NT2/D1 (cell line): ENCODE measurements around the gene LTB4R2.

Experiments
- DNase-seq: peaks from one replicate; pipeline ENCODE4 v3.0.0-alpha.2; 2011; ENCODE audit warnings: low read depth, low spot score
- H3K27me3 ChIP-seq: 2 replicates; pipeline ENCODE4 v1.6.0; 2011; ENCODE audit warnings: mild to moderate bottlenecking; ENCODE audit not compliant: insufficient read length, insufficient read depth
- H3K36me3 ChIP-seq: 2 replicates; pipeline ENCODE4 v1.6.1; 2011; ENCODE audit warnings: mild to moderate bottlenecking, low read length, mixed read lengths; ENCODE audit not compliant: insufficient read depth, insufficient read length
- H3K4me1 ChIP-seq: 2 replicates; pipeline ENCODE4 v1.5.1; 2011; ENCODE audit not compliant: insufficient read depth, insufficient read length
- H3K4me3 ChIP-seq: 2 replicates; pipeline ENCODE4 v1.5.1; 2011; ENCODE audit warnings: low read depth; ENCODE audit not compliant: insufficient read length
- H3K9ac ChIP-seq: 2 replicates; pipeline ENCODE4 v1.6.0; 2011; ENCODE audit warnings: low read depth; ENCODE audit not compliant: insufficient read length
- H3K9me3 ChIP-seq: 2 replicates; pipeline ENCODE4 v1.5.1; 2011; ENCODE audit warnings: mild to moderate bottlenecking, low read length; ENCODE audit not compliant: insufficient read depth
- SUZ12 ChIP-seq: IDR thresholded peaks from 2 replicates; pipeline ENCODE4 v1.6.1; 2011; ENCODE audit not compliant: insufficient read length, insufficient read depth; ENCODE audit errors: extremely low read depth
- YY1 ChIP-seq: IDR thresholded peaks from 2 replicates; pipeline ENCODE4 v1.6.1; 2011; ENCODE audit not compliant: insufficient read length, insufficient read depth
- ZNF274 ChIP-seq: IDR thresholded peaks from 2 replicates; pipeline ENCODE4 v1.6.1; 2011; ENCODE audit warnings: mild to moderate bottlenecking, low read depth, low read length

LTB4R2 gene

DNA sequence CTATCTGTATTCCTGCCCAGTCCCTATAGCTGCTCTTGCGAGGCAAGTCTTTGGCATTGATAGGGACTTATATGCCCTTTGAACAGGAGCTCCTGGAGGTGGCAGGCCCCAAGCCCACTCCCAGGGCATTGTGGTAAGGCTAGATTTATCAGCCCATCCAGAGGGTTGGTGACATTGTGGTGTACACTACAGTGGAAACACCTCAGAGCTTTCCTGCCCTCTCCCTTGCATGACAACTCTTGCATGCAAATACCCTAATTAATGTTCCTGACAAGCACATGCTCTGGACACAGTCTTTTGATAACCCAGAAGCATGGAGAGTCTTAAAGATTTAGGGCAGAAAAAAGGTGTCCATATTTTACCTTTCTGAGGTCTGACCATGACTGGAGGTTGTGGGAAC, 30.7 kb downstream of the LTB4R2 start:
- Histone ChIP-seq H3K9ac (no peak overlapping the region), H3K27me3 (peaks cover 7% of the 10 kb centered on the region)
- no peak for TF ChIP-seq ZNF274

DNA sequence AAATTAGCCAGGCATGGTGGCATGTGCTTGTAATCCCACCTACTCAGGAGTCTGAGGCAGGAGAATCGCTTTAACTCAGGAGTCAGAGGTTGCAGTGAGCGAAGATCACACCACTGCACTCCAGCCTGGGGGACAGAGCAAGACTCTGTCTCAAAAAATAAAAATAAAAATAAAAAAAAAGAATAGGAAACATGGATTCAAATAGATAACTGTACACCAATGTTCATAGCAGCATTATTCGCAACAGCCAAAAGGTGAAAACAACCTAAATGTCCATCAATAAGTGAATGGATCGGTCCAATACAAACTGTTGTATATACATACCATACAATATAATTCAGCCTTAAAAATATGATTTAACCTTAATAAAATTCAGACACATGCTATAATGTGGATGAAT, 32.9 kb downstream of the LTB4R2 start:
- no peaks in the 10 kb centered on the region for H3K9me3 ChIP-seq
- no peak overlapping the region for H3K9ac ChIP-seq
- no peak for DNase-seq
- H3K27me3 ChIP-seq: no peaks in the 10 kb centered on the region
- H3K4me3 ChIP-seq: no peak overlapping the region
- H3K4me1 ChIP-seq: peaks cover 4% of the 10 kb centered on the region
- H3K36me3 ChIP-seq: no peaks in the 10 kb centered on the region
- TF ChIP-seq YY1: no peak
- no peak for TF ChIP-seq ZNF274
- no peak for TF ChIP-seq SUZ12

More for the DNA sequence above, 30.7 kb downstream of the LTB4R2 start:
- H3K36me3 ChIP-seq: no peaks in the 10 kb centered on the region
- no peaks in the 10 kb centered on the region for H3K4me1 ChIP-seq
- no peak overlapping the region for H3K4me3 ChIP-seq
- no peaks in the 10 kb centered on the region for H3K9me3 ChIP-seq
- DNase-seq: no peak

DNA sequence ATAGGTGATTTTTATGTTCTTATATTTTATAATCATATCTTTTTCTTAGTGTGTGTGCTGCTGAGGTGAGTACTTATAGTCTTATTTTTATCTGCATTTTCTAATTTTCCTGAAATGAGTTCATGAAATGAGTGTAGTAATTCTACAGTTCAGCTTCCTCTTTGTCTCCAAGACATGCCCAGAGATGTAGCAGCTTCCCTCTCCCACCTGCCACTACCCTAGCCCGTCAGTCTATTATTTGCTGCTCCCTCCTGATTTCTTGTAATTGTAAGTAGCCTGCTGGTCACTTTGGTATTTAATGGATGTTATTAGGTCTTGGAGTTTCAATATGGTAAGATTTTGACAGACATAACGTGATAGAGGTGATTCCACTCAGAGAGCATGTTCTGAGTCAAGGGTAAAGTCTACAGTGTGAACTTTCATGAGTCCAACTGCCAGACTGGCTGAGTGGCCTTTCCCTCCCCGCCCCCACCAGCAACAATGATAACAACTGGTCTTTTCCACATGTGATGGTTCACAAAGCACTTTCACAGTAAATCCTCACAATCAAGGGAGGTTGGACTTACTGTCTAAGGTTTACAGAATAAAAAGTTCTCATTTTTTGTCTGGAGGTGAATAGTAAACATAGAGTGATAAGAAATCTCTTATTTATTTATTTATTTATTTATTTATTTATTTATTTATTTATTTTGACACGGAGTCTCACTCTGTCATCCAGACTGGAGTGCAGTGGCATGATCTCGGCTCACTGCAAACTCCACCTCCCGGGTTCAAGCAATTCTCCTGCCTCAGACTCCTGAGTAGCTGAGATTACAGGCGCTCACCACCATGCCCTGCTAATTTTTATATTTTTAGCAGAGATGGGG, 34.1 kb downstream of the LTB4R2 start:
- Histone ChIP-seq H3K4me3 (no peak overlapping the region), H3K36me3 (no peaks in the 10 kb centered on the region), H3K9ac (no peak overlapping the region), H3K4me1 (peaks cover 4% of the 10 kb centered on the region), H3K9me3 (no peaks in the 10 kb centered on the region), H3K27me3 (no peaks in the 10 kb centered on the region)
- DNase-seq: no peak
- TF ChIP-seq SUZ12: no peak
- TF ChIP-seq YY1: no peak
- TF ChIP-seq ZNF274: no peak

DNA sequence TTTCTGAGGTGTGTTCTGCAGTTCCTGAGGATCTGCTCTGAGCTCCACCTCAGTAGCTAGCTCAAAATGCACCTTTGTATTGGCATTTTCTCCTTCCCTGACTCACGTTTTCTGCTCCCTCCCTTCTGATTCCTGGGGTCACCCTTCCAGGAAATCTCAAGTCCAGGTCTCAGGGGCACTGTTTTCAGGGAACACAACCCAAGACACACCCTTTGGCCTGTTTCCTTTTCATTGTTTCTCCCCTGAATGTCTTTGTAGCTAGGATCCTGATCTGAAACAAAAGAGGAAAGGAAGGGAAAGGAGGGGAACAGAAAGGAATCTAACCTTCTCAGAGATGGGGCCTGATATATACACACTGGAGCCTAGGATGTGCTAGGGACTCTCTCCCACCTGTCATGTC, 37.2 kb downstream of the LTB4R2 start:
- Histone ChIP-seq H3K4me3 (no peak overlapping the region), H3K4me1 (peaks cover 7% of the 10 kb centered on the region), H3K9me3 (no peaks in the 10 kb centered on the region), H3K27me3 (no peaks in the 10 kb centered on the region), H3K36me3 (no peaks in the 10 kb centered on the region), H3K9ac (no peak overlapping the region)
- TF ChIP-seq ZNF274: no peak
- TF ChIP-seq SUZ12: no peak
- no peak for TF ChIP-seq YY1
- no peak for DNase-seq

DNA sequence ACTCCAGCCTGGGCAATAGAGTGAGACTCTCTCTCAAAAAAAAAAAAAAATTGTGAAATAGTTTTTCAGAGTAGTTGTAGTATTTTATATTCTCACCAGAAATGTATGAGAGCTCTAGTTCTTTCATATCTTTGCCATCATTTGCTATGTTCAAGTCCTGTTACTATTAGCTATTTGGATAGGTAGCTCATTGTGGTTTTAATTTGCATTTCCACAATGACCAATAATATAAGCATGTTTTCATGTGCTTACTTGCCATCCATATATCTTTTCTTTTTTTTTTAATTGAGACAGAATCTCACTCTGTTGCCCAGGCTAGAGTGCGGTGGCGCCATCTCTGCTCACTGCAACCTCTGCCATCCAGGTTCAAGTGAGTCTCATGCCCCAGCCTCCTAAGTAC, 38.2 kb downstream of the LTB4R2 start:
- H3K4me1 ChIP-seq: peaks cover 7% of the 10 kb centered on the region
- H3K9ac ChIP-seq: no peak overlapping the region
- no peak for TF ChIP-seq YY1
- no peak for TF ChIP-seq ZNF274
- no peak for TF ChIP-seq SUZ12
- H3K27me3 ChIP-seq: no peaks in the 10 kb centered on the region
- H3K36me3 ChIP-seq: no peaks in the 10 kb centered on the region
- no peak overlapping the region for H3K4me3 ChIP-seq
- no peaks in the 10 kb centered on the region for H3K9me3 ChIP-seq
- no peak for DNase-seq

DNA sequence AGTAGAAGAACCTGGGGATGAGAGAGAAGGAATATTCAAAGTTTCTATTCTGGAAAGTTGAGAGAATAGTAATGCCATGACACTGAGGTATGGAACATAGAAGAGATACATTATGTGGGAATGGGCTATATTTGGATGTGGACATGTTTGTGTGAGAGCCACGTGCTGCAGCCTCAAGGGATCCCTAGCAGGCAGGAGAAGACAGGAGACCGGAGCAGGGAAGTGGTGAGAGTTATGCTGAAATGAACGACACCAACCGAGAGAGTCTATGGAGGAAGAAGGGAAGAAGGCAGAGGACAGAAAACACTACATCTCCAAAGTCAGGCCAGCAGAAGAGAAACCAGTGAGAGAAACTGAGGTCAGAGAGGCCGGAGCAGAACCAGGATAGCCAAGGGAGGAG, 39.8 kb downstream of the LTB4R2 start:
- H3K4me1 ChIP-seq: peaks cover 7% of the 10 kb centered on the region
- no peaks in the 10 kb centered on the region for H3K27me3 ChIP-seq
- H3K36me3 ChIP-seq: no peaks in the 10 kb centered on the region
- no peak overlapping the region for H3K4me3 ChIP-seq
- H3K9ac ChIP-seq: no peak overlapping the region
- H3K9me3 ChIP-seq: no peaks in the 10 kb centered on the region
- TF ChIP-seq YY1 (no peak), SUZ12 (no peak), ZNF274 (no peak)
- DNase-seq: no peak

DNA sequence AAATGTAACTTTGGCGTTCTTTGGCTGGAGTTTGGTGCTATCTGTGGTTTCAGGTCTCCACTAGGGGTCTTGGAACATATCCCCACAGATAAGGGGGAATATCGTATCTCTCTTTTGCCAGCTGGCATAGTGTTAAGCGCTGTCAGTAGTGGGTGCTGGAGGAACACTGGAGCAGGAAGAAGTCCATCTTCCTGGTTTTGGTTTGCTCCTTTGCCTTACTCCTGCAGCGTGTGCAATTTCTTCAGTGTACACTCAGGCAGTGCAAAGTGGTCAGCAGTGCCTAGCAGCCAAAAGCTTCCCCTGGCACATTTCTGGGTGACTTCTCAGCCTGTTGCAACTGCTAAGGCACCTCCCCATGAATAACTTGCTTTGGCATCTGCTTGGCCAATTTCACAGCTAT, 41.6 kb downstream of the LTB4R2 start:
- H3K36me3 ChIP-seq: no peaks in the 10 kb centered on the region
- H3K4me1 ChIP-seq: peaks cover 7% of the 10 kb centered on the region
- no peak overlapping the region for H3K9ac ChIP-seq
- H3K27me3 ChIP-seq: no peaks in the 10 kb centered on the region
- H3K9me3 ChIP-seq: no peaks in the 10 kb centered on the region
- TF ChIP-seq YY1 (no peak), SUZ12 (no peak), ZNF274 (no peak)
- DNase-seq: no peak
- no peak overlapping the region for H3K4me3 ChIP-seq
